ENCODE measurements around the gene COMMD2.

COMMD2 gene

GRCh38 chr3:149752051-149752787 is at the start of gene COMMD2:
Gene COMMD2 (minus strand): TSS chr3:149752489. CDS start chr3:149752444, 45 bp downstream.
- DNase-seq (ENCODE audit: extremely low read depth, low read depth), result peak; percentile 78
- H3K4me3 ChIP-seq (replicated peaks; ENCODE audit: low read depth, low read length), result peak within 1 kb of the TSS; percentile 86
- TF ChIP-seq, protein P1, sequence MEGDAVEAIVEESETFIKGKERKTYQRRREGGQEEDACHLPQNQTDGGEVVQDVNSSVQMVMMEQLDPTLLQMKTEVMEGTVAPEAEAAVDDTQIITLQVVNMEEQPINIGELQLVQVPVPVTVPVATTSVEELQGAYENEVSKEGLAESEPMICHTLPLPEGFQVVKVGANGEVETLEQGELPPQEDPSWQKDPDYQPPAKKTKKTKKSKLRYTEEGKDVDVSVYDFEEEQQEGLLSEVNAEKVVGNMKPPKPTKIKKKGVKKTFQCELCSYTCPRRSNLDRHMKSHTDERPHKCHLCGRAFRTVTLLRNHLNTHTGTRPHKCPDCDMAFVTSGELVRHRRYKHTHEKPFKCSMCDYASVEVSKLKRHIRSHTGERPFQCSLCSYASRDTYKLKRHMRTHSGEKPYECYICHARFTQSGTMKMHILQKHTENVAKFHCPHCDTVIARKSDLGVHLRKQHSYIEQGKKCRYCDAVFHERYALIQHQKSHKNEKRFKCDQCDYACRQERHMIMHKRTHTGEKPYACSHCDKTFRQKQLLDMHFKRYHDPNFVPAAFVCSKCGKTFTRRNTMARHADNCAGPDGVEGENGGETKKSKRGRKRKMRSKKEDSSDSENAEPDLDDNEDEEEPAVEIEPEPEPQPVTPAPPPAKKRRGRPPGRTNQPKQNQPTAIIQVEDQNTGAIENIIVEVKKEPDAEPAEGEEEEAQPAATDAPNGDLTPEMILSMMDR (IDR thresholded peaks at IDR 0.05; ENCODE audit: low read depth, low read length, missing control alignments), result peak; percentile 4

- H3K4me3 ChIP-seq (replicated peaks; ENCODE audit: low read depth, low read length), result no peak overlapping the region
- TF ChIP-seq, protein P1 (IDR thresholded peaks at IDR 0.05; ENCODE audit: low read depth, low read length, missing control alignments), result no peak
- no peak for DNase-seq (ENCODE audit: extremely low read depth, low read depth)
These were observed 49.4 kb upstream of the COMMD2 start for GRCh38 chr3:149801639-149802038.

DNA sequence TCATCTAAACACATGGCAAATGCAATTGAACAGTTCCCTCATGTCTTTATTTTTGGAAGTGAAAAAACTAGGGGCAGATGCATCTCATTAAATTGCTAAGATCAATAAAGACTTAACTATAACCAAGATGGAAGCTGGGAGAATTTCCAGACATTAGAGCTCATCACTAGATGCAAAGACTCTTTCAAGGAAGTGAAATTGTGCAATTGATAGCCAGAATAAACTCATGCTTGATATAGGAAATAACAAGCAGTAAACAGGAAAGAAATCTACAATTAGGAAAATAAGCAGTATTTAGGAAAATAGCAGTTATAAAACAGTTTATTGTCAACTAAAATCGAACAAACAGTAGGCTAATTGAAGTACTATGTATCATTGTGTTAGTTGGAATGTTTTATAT is 48.9 kb upstream of the COMMD2 start:
- no peak overlapping the region for H3K4me3 ChIP-seq (replicated peaks; ENCODE audit: low read depth, low read length)
- DNase-seq (ENCODE audit: extremely low read depth, low read depth), result no peak
- TF ChIP-seq, protein P1 (IDR thresholded peaks at IDR 0.05; ENCODE audit: low read depth, low read length, missing control alignments), result no peak

- no peak overlapping the region for H3K4me3 ChIP-seq (replicated peaks; ENCODE audit: low read depth, low read length)
- DNase-seq (ENCODE audit: extremely low read depth, low read depth), result no peak
- TF ChIP-seq, protein P1 (IDR thresholded peaks at IDR 0.05; ENCODE audit: low read depth, low read length, missing control alignments), result no peak
These were observed 48.4 kb upstream of the COMMD2 start for GRCh38 chr3:149800693-149801092.

GRCh38 chr3:149796026-149796425 is 43.7 kb upstream of the COMMD2 start:
- no peak for DNase-seq (ENCODE audit: extremely low read depth, low read depth)
- TF ChIP-seq, protein P1 (IDR thresholded peaks at IDR 0.05; ENCODE audit: low read depth, low read length, missing control alignments), result no peak

DNA sequence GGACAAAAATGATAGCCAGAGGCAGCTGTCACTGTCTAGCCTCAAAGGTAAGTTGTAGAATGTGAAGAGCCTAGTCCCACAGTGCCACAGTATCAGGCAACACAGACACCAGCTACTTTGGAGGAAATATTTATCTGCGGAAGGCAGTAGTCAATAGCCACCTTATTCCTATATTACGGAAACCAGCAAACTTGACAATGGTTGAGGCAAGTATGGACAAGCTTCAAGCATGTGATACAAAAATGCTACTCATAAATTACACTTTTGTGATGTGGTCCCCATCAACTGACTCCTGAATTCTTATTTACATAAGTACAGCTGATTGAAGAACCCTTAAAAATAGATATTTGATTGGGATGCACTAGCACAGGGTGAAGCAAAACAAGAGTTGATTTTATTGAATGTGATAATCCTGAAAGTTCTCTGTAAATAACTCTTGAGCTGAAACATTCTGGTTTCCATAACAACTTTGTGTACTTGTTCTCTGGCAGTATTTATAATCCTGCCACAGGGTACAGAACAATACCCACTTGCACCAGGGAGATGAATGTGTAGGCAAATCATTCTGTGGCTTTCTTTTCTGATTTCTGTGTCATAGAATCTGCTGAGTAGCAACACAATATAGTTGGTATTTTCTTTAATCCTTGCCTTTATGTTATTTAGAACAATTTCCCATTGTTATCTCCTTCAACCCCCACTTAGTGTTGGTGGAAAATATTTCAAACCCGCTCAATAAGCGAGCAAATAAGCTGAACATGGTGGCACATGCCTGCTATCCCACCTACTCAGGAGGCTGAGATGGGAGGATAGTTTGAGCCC is 40.4 kb upstream of the COMMD2 start, which contains the start of gene ANKUB1:
ANKUB1 (minus strand) TSS at position 103 of the 819 bp plus-strand sequence. CDS start 188 bp downstream, outside the sequence.
- no peak for DNase-seq (ENCODE audit: extremely low read depth, low read depth)
- TF ChIP-seq, protein P1 (IDR thresholded peaks at IDR 0.05; ENCODE audit: low read depth, low read length, missing control alignments), result no peak

More at GRCh38 chr3:149796026-149796425, 43.7 kb upstream of the COMMD2 start:
- H3K4me3 ChIP-seq (replicated peaks; ENCODE audit: low read depth, low read length), result no peak overlapping the region

More for the DNA sequence above, 40.4 kb upstream of the COMMD2 start, which contains the start of gene ANKUB1:
- H3K4me3 ChIP-seq (replicated peaks; ENCODE audit: low read depth, low read length), result no peak within 1 kb of the TSS
